ENCODE measurements around the gene HAUS5. TPM values are rescaled to one million over a fixed set of nuclear protein-coding genes. Genes with fewer than 3 reads are reported as not detected.

Gene HAUS5
- total RNA-seq, 2 donors from 2014 or later: 2.2 to 3.9 TPM

GRCh38 chr19:35569281-35569781 lies 43.2 kb upstream of the HAUS5 start:
- Histone ChIP-seq H3K4me3 (no peak overlapping the region), H3K27me3 (no peaks in the 10 kb centered on the region), H3K4me1 (no peaks in the 10 kb centered on the region), H3K36me3 (no peaks in the 10 kb centered on the region), H3K27ac (no peak overlapping the region), H3K9me3 (no peaks in the 10 kb centered on the region)
- DNase-seq (ENCODE audit: low spot score): no peak
- no peak for TF ChIP-seq CTCF (IDR thresholded peaks at IDR 0.05)

- Histone ChIP-seq H3K9me3 (peaks cover 0 to 10% of the 10 kb centered on the region in 2 donors), H3K27ac (no peak overlapping the region), H3K4me3 (no peak overlapping the region), H3K4me1 (no peaks in the 10 kb centered on the region), H3K36me3 (no peaks in the 10 kb centered on the region), H3K27me3 (no peaks in the 10 kb centered on the region)
- no peak for DNase-seq (ENCODE audit: low spot score)
- TF ChIP-seq CTCF (IDR thresholded peaks at IDR 0.05): no peak
These were observed 41.0 kb upstream of the HAUS5 start for GRCh38 chr19:35571406-35571965.

- H3K36me3 ChIP-seq: no peaks in the 10 kb centered on the region
- no peak for DNase-seq (ENCODE audit: low spot score)
- H3K27ac ChIP-seq: no peak overlapping the region
- H3K4me3 ChIP-seq: no peak overlapping the region
- H3K4me1 ChIP-seq: no peaks in the 10 kb centered on the region
- no peaks in the 10 kb centered on the region for H3K27me3 ChIP-seq
- TF ChIP-seq CTCF (IDR thresholded peaks at IDR 0.05): no peak
- peaks cover 0 to 17% of the 10 kb centered on the region in 2 donors for H3K9me3 ChIP-seq
These were observed 34.6 kb upstream of the HAUS5 start for GRCh38 chr19:35577918-35578317.

- TF ChIP-seq CTCF (IDR thresholded peaks at IDR 0.05): no peak
- Histone ChIP-seq H3K27ac (no peak overlapping the region), H3K9me3 (peaks cover 0 to 17% of the 10 kb centered on the region in 2 donors), H3K36me3 (no peaks in the 10 kb centered on the region), H3K4me3 (no peak overlapping the region), H3K4me1 (no peaks in the 10 kb centered on the region), H3K27me3 (no peaks in the 10 kb centered on the region)
- no peak for DNase-seq (ENCODE audit: low spot score)
These were observed 33.8 kb upstream of the HAUS5 start for GRCh38 chr19:35578707-35579106.

GRCh38 chr19:35582760-35583159 lies 29.8 kb upstream of the HAUS5 start:
- no peak for DNase-seq (ENCODE audit: low spot score)
- Histone ChIP-seq H3K4me3 (no peak overlapping the region), H3K9me3 (no peaks in the 10 kb centered on the region), H3K4me1 (no peaks in the 10 kb centered on the region), H3K27ac (no peak overlapping the region), H3K27me3 (no peaks in the 10 kb centered on the region), H3K36me3 (no peaks in the 10 kb centered on the region)
- no peak for TF ChIP-seq CTCF (IDR thresholded peaks at IDR 0.05)

GRCh38 chr19:35585848-35586247 lies 26.7 kb upstream of the HAUS5 start, which contains the start of gene PMIS2:
Gene PMIS2 (plus strand): TSS chr19:35586173. CDS start chr19:35586260, 87 bp downstream.
- Histone ChIP-seq H3K9me3 (no peaks in the 10 kb centered on the region), H3K27ac (no peak within 1 kb of the TSS), H3K4me3 (no peak within 1 kb of the TSS), H3K27me3 (no peaks in the 10 kb centered on the region), H3K36me3 (no peaks in the 10 kb centered on the region), H3K4me1 (no peaks in the 10 kb centered on the region)
- DNase-seq (ENCODE audit: low spot score): no peak
- TF ChIP-seq CTCF (IDR thresholded peaks at IDR 0.05): no peak

Data from right atrium auricular region (tissue), 2 donors.